Esophagus squamous epithelium (tissue), 4 donors: ENCODE results near the gene TSLP.

Source experiments
- CTCF ChIP-seq, 6 experiments: fragments of 450-650 bp in 4 of 6; fragments of 200-600 bp in 2 of 6; sonication (generic) in 2 of 6; IDR thresholded peaks; one replicate each; pipeline ENCODE4 v1.5.1; 2016 to 2019; ENCODE audit warnings: antibody characterized with exemption in 6 of 6, mild to moderate bottlenecking in 4 of 6, moderate library complexity in 4 of 6
- POLR2A ChIP-seq, 4 donors: fragments of 450-650 bp; IDR thresholded peaks; one replicate each; pipeline ENCODE4 v1.6.1; 2017; ENCODE audit warnings: antibody characterized with exemption in 4 of 4, mild to moderate bottlenecking in 4 of 4, moderate library complexity in 3 of 4

- no peak for TF ChIP-seq CTCF (IDR thresholded peaks at IDR 0.05)
- no peak for TF ChIP-seq POLR2A (IDR thresholded peaks at IDR 0.05)
These were observed 48.3 kb downstream of the TSLP start for GRCh38 chr5:111119856-111120255.
